ENCODE data around the gene WDSUB1.
A peak's percentile ranks its signal among the peaks of the same experiment; 100 is the strongest.

Gene WDSUB1

DNA sequence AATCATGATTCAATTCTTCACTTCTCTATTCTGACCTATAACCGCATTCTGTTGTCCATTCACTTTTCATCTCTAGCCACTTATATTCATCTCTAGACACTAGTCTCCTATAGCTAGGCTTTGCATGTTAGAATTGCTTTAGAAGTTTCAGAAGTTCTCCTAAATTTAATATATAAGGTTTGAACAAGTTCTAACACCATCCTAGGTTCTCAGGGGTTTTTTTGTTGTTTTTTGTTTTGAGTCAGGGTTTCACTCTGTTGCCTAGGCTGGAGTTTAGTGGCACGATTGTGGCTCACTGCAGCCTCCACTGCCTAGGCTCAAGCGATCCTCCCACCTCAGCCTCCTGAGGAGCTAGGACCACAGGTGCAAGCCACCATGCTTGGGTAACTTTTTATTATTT lies 19.9 kb downstream of the WDSUB1 start:
- no peak for FAIRE-seq

DNA sequence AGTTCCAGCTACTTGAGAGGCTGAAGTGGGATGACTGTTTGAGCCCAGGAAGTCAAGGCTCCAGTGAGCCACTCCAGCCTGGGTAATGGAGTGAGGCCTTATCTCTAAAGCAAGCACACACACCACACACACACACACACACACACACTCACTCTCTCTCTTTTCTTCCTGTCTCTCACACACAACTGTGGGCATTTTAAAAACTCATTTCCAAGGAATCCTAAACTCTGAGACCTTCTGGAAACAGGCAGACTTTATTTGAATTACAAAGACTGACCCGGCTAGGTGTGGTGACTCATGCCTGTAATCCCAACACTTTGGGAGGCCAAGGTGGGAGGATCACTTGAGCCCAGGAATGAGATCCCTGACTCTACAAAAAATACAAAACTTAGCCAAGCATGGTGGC lies 21.3 kb downstream of the WDSUB1 start:
- FAIRE-seq, result no peak

DNA sequence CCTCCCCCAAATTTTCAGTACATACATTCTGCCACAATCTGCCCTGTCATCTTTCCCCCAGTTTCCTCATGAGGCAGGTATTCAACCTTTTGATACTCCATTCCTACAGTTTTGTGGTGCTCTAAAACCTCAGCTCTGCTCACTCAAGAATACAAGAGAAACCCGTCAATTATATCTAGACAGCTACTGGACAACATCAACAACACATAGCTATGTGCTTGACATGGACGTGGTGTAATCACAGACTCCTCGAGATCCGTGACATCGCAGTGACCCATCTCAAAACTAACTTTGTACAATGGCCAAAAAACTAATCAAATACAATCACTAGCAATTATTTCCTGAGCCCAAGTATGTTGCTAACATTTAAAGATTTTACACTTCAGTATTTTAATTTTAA lies 23.6 kb downstream of the WDSUB1 start:
- no peak for FAIRE-seq

DNA sequence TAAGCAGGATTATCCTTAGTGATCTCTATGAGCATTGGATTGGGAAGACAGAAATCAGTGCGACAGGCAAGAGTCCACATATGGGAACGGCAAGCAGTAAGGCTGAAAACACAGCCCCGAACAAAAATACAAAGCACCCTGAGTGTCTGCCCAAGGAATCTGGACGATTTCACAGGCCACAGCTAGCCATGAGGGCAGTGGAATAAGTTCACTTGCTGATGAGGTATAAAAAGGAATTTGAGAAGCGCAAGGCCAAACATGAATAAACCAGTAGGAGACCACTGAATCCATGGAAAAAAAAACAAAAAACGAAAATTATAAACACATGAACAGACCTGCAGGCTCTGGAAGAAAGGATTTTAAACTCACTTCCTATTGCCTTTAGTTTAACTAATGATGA lies 24.3 kb downstream of the WDSUB1 start:
- FAIRE-seq, result no peak

DNA sequence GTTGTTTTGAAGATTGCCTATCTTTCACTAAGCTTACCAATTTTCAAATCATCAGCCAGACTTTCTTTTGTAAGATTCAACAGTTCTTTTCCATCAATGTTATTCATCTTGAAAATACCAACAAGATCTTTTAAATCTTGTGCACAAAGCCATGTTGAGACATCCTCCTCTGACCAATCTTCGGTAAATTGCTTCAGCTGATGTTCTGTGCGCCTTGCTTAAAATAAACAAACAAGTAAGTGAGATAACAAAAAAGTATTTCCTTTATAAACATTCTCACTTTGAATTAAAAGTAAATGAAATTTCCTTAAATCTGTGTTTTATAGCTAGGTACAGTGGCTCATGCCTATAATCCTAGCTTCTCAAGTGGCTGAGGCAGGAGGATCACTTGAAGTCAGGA lies 30.3 kb downstream of the WDSUB1 start:
- FAIRE-seq, result no peak

DNA sequence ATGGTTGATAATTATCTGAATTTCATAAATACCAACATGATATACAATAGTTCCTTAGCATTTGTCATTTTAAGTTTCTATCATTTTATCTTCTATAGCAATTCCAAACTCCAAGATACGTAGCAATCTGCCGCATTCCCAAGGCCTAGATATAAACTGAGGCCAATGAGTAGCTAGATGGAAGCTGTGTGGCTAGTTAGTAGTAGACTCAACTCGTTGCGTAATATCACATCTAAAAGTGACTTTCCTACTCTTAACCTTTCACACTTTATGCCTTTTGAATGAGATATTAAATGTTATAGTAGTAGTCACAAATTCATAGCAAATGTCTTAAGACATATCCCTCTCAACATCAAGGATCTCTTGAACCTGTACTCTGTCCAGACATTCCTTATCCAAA lies 33.6 kb downstream of the WDSUB1 start:
- FAIRE-seq, result no peak

DNA sequence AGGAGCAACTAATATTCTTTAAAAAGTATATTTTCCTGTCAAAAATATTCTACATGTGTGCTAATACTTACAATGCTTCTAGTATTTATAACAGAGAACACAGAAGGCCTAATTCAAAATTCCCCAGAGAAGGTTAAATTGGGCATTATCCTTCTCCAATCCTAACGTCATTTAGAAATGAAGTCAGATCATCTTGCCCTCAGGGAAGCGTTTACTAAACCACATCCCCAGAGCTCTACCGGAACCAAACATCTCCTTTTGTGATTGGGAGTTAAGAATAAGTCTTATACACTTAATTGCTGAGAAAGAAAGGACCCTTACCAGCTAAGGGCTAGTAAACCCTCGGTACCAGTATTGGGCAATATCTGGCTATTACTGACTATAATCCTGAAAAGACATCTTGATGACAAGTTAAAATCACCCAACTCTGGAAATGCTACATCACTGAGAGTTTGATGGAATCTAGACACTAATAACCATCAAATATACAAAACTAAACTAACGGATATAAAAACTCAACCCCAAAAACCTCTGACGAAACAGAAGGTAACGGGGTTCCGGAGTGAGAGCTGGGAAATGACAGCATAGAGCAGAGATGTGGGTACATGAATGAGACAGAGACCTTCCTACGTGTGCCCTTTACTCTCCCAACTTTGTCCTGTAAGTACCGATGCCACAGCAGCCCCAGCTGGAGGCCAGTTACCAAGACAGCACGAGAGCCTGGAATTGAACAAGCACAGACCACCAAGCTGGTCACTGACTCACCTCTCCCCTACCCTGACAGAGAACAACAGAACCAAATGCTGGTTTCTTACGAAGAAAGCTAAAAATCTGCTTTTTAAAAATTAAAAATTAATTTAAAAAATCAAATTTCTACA lies 35.0 kb downstream of the WDSUB1 start:
- no peak for FAIRE-seq

DNA sequence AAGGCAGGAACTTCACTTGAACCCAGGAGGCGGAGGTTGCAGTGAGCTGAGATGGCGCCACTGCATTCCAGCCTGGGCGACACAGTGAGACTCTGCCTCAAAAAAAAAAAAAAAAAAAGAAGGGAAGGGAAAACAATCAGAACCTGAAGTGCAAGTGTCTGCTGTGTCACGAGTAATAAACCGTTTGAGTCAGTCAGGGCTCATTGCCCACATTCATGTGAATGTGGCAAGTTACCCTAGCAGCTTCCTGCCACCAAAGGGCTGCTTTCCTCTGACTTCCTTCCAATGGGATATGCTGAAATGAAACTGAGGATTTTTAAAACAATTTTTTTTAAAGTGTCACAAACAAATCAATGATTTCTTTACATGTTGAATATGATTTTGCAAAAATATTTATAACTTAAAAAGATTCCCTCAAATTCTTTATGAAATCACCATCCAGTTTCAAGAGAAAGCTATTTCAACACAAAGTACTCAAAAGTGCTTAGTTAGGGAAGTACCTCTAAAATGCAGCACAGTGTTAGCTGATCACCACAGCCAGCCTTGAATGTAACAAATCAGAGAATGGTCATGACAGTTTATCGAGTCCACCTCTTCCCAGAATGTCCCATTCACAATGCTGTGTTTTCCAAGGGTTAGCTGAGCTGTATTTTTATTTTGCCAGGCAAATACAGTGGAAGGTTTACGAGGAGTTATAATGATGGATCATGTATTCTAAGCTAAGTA lies 36.4 kb downstream of the WDSUB1 start:
- FAIRE-seq, result peak; percentile 5

DNA sequence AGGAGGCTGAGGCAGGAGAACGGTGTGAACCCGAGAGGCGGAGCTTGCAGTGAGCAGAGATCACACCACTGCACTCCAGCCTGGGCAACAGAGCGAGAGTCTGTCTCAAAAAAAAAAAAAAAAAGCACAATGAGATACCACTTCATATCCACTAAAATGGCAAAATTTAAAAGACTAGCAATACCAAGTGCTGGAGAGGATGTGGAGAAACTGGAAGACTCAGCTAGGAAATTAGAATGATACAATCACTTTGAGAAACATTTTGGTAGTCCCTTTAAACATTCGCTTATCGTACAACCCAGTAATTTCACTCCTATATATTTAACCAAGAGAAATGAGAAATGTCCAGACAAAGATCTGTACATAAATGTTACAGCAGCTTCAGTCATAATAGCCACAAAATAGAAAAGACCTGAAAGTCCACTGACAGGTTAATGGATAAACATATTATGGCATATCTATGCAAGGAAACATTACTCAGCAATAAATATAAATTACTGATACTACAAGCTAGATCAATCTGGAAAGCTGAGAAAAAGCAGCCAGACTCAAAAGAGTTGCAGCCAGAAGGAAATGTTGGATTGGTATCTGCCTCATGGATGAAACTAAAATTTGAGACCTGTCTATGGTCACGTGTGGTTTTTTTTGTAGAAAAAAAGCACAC lies 40.0 kb downstream of the WDSUB1 start:
- no peak for FAIRE-seq

DNA sequence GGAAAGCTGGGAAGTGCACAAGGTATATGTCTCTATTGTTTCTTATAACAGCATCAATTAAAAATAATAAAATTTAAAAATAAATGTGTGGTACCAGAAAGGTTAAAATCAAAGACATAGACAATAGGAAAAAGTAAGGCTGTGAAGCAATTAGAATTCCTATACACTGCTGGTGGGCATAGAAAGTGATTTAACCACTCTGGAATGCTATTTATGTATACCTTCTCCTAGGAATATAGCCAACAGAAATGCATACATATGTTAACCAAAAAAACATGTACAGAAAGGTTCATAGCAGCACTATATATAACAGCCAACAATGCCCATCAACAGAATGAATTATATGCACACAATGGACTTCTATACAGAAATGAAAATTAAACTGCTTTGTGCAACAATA lies 43.0 kb downstream of the WDSUB1 start:
- no peak for FAIRE-seq

DNA sequence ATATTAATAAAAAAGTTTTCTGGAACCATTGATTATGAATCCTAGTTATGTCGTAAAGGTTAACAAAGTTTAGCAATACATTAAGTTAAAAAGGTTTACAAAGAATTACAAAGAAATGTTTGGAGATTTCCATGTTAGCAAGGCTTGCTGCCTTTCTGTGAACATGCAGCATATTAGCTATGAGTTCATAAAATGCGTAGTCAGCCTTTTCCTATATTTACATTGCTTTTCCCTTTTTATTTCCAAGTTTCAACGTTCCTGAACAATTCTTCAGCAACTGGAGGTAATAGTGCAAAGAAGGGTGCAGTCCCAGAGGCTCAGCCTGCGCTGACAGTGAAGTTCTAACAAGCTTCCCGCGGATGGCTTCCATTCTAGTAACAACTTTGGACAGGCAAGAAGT lies 51.6 kb downstream of the WDSUB1 start:
- no peak for FAIRE-seq

DNA sequence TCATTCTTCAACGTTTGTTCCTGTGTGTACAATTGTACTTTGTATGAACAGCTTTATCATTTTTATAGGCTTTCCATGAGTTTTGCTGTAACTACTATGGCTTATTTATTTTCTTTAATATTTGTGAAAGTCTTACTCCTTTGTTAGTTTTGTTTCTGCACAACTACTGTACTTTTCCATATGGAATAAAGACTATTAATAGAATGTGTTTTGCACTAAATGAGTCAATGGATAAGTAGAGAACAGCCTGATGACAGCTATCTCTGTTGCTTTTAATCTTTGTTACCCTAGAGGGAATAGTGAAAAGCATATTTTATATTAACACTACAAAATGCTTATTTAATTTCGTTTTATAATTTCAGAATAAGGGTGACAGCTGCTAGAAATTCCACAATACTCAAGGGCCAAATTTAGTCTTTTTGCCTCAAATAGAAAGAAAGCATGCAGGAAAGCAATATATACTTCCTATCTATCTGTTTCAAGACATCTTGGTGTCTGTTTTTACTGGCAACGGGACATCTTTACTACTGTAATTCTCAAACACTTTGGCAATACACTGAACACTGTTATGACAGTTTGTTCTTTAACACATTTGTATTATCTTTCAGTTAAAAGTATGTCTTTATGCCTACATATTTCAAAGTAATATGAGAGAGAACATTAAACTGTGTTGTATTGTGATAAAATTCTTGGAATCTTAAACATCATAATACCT lies 53.9 kb downstream of the WDSUB1 start:
- no peak for FAIRE-seq

DNA sequence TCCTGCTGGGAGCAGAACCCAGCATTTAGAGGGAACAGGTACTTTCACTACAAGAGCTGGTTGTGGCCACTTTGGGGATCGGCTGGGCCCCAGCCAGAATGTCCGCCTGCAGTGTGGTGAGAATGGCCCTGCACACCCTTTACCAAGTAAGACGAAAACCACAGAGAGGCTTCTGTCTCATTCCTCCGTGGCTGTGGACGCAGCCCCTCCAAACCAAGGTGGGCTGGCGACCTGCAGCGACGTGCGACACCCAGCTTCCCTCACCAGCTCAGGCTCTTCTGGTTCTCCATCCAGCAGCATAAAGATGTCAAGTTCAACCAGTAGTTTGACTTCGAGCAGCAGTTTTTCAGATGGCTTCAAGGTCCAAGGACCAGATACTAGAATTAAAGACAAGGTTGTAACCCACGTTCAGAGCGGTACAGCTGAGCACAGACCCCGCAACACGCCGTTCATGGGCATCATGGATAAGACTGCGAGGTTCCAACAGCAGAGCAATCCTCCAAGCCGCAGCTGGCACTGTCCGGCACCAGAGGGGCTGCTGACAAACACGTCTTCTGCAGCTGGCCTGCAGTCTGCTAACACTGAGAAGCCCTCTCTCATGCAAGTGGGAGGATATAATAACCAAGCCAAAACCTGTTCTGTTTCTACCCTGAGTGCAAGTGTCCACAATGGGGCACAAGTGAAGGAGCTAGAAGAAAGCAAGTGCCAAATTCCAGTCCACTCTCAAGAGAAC lies 56.2 kb downstream of the WDSUB1 start:
- no peak for FAIRE-seq

DNA sequence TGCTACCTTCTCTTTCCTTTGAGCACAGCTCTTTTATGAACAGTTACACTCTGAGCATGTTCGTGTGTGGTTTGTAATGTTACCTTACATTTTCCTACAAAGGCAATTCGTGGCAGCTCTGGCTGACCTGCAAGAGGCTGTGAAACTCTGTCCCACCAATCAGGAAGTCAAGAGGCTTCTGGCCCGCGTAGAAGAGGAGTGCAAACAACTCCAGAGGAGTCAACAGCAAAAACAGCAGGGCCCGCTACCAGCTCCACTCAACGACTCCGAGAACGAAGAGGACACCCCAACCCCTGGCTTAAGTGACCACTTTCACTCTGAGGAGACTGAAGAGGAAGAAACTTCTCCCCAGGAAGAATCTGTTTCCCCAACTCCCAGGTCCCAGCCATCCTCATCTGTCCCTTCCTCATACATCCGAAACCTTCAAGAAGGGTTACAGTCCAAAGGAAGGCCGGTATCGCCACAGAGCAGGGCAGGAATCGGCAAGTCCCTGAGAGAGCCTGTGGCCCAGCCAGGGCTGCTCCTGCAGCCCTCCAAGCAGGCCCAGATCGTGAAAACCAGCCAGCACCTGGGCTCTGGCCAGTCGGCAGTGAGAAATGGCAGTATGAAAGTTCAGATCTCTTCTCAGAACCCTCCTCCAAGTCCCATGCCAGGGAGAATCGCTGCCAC lies 56.9 kb downstream of the WDSUB1 start:
- no peak for FAIRE-seq

DNA sequence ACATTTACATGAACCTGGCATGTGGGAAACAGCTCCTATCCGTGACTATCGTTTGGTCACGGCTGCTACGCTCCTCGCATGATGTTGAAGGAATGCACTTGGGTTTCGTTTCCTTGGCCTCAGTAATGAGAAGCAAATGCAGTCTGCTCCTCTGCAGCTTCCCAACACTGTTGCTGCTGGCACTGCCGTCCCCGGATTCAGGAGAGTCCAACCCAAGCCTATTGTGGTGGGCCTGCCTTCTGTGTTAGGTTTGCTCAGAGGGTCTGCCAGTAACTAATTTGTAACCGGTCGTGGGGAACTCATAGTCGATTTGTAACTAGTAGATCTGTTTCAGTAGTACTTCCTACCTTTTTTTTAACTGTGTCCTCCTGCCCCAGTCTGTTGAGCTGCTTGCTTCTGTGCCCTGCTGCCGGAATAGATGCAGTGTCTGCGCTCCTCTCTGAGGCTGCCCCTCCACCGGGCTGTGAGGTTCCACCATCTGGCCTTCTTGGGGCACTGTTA lies 58.4 kb downstream of the WDSUB1 start:
- no peak for FAIRE-seq

DNA sequence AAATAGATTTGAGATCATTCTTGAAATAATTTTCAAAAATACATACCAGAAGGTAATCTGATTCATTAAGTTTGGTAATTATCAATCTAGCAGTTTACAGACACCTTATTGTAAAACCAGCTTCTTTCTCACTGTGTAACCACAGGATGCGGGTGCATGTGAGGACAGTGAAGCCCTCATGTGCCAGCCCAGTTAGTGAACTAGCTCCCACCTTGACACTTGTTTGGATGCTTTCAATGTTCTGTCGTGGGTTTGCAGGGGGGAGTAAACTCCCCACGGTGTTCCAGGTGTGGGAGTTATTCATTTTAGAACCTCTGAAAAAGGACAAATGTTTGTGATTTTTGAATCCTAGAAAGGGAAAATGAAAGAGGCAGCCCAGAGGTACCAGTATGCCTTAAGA lies 59.0 kb downstream of the WDSUB1 start:
- no peak for FAIRE-seq

DNA sequence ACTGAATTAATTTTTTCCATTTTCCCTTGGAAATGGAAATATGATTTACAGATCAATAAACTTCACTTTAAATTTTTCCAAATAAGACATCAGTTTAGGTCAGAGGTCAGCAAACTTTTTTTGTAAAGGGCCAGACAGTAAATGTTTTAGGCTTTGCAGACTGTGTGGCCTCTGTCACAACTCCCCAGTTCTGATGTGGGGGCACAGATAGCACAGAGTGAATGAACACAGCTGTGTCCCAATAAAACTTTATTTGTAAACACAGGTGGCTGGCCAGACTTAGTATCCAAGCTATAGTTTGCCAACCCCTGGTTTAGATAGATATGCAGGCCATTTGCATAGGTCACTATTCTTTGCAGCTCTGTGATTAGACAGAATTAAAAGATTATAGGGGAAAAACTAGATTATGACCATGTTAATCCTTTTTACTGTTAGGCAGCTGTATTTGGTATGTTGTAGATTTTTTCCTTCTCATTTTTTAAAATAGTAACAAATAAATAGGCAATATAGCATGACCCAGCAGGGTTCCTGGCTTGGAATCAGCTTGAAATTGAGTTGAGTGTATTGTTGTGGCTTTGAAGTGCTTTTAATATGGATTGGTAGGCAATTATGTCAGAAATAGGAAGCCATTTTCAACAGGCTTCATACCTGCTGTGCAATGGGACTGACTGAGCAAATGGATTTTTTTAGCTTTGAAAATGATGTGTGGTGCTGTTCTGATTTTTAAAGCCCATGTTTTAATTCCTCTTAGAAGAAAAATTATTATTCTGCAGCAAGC lies 59.7 kb downstream of the WDSUB1 start:
- FAIRE-seq, result no peak

DNA sequence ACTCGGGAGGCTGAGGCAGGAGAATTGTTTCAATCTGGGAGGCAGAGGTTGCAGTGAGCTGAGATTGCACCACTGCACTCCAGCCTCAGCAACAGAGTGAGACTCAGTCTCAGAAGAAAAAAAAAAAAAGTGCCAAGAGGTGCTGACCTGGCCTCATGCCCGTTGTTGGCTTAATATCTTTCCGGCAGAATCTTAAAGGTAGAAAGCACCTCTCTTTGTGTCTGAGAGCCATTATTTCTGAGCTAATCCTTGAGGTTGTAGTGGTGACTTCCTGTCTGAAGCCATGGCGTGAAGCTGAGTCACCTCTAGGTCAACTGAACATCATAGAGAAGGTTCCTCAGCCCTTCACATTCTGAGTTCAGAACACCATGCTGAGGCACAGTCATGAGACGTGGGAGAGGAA lies 60.4 kb downstream of the WDSUB1 start:
- no peak for FAIRE-seq

DNA sequence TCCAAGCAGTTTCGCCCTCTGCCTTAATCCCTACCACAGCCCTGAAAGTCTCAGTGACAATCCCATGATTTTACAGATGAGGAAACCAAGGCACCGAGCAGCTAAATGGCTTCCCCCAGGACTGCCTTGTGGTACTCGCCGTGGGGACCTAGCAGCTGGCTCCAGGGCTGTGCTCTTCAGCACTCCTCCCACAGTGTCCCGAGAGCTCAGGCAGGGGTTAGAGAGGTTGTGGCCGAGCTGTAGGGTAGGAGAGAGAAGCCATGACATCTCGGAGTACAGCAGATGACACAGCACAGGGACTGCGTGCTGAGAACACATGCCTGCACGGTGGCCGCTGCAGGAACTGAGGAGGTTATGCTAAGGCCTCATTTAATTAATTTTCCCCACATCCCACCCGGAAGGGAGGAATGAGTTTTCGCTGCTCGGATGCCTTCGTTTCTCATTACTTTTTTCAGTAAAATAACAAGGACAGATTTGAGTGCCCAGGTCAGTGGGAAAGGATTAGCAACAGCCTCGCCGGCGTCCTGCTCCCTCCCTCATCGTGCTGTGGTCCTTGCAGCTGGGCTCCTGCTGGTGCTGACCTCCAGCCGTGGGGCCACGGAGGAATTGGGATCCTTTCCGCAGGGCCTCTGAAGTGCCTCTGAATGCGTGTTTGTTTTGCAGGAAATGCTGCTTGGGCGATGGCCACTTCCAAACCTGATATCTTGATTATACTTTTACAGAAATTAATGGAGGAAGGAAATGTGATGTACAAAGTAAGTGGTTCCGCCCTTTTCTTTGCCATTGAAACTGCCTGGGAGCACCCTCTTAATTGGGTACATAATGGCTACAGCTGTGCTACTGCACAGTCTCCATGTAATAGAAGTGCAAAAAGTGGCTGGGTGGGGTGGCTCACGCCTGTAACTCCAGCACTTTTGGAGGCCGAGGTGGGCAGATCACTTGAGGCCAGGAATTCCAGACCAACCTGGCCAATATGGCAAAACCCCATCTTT lies 61.2 kb downstream of the WDSUB1 start:
- no peak for FAIRE-seq

Measured in colon (tissue), 2 donors.